PC-3 (cell line): Measurements from ENCODE around the gene KLHL6.
"Not testable (repeated sequence)": the region's sequence is repeated elsewhere in the genome, so short reads cannot be mapped to it uniquely, and the experiment has no call there.

Experiments
- CTCF ChIP-seq: fragments of 300-600 bp; sonication (generic); conservative IDR thresholded peaks from 2 replicates; pipeline ENCODE4 v1.5.1; 2017; ENCODE audit warnings: antibody characterized with exemption, low read depth, mild to moderate bottlenecking, low read length
- EZH2 ChIP-seq: fragments of 300-600 bp; sonication (generic); IDR thresholded peaks from one replicate; pipeline ENCODE4 v1.6.1; 2017; ENCODE audit warnings: antibody characterized with exemption, mild to moderate bottlenecking, low read length; ENCODE audit not compliant: unreplicated experiment
- EZH2phosphoT487 ChIP-seq: fragments of 300-600 bp; sonication (generic); IDR thresholded peaks from 2 replicates; pipeline ENCODE4 v1.6.1; 2018; ENCODE audit warnings: mild to moderate bottlenecking, antibody characterized with exemption, low read length, borderline replicate concordance

- not testable (repeated sequence) for TF ChIP-seq CTCF, EZH2, EZH2phosphoT487
Observed at GRCh38 chr3:183520295-183520694, 35.2 kb downstream of the KLHL6 start.
